ENCODE measurements around the gene CFAP251. TPM values are rescaled to one million over a fixed set of nuclear protein-coding genes. Genes with fewer than 3 reads are reported as not detected.

CFAP251 gene
- total RNA-seq, 2 experiments from 2014 or later = 2.0 to 2.9 TPM

GRCh38 chr12:122013791-122014590 is 95.6 kb downstream of the CFAP251 start:
- ChIA-PET POLR2A (interaction anchor here (0.7 to 0.8 kb wide), 2 partner anchors 22 to 438 kb away, joined by 4 read pairs; no protein-coding TSS in a partner anchor), CTCF (interaction anchor here (1.0 to 1.4 kb wide), 3 partner anchors 18 to 153 kb away, joined by 3 read pairs; no protein-coding TSS in a partner anchor)
- Mint-ChIP-seq H3K4me3 (no peak overlapping the region), H3K4me1 (ENCODE audit: low read depth) (no peaks in the 10 kb centered on the region), H3K27ac (no peak overlapping the region), H3K9me3 (peaks cover 2% of the 10 kb centered on the region), H3K36me3 (ENCODE audit: low read depth) (no peaks in the 10 kb centered on the region), H3K27me3 (no peaks in the 10 kb centered on the region)
- DNase-seq (peak; percentile 31), ATAC-seq (peak; percentile 47)
- no peak for TF ChIP-seq CTCF (IDR thresholded peaks at IDR 0.05)
- intact Hi-C loops (cut with micrococcal nuclease) = no loop called here

- Mint-ChIP-seq H3K27ac (no peak overlapping the region), H3K9me3 (peaks cover 2% of the 10 kb centered on the region), H3K4me3 (no peak overlapping the region), H3K4me1 (ENCODE audit: low read depth) (no peaks in the 10 kb centered on the region), H3K27me3 (peaks cover 2% of the 10 kb centered on the region), H3K36me3 (ENCODE audit: low read depth) (no peaks in the 10 kb centered on the region)
- TF ChIP-seq CTCF (IDR thresholded peaks at IDR 0.05) = no peak
- DNase-seq = no peak
- POLR2A ChIA-PET = interaction anchor here (0.7 kb wide), 1 partner anchor 439 kb away, joined by 4 read pairs; no protein-coding TSS in a partner anchor
- CTCF ChIA-PET = interaction anchor here (1.4 kb wide), 1 partner anchor 17 kb away, joined by 3 read pairs; no protein-coding TSS in a partner anchor
- intact Hi-C loops (cut with micrococcal nuclease) = no loop called here
- no peak for ATAC-seq
Measured at GRCh38 chr12:122014781-122015180, 96.4 kb downstream of the CFAP251 start.

DNA sequence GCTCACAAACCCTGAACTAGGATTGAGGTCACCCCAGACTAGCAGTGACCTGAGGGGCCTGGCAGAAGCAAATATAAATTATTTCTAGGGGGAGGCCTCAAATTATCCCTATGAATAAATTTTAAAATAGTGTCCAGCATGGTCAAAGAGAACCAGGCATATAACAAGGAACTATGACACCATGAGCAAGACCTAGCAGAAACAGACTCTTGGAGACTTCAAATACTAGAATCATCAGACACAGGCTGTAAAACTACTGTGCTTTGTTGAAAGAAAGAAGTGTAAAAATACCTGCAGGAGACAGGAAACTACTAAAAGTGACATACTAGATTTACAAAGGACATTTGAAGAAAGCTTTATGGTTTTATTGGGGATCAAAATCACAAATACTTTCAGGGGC is 100.1 kb downstream of the CFAP251 start:
- H3K4me3 Mint-ChIP-seq = no peak overlapping the region
- TF ChIP-seq CTCF (IDR thresholded peaks at IDR 0.05) = no peak
- H3K27me3 Mint-ChIP-seq = peaks cover 13% of the 10 kb centered on the region
- intact Hi-C loops (cut with micrococcal nuclease) = no loop called here
- CTCF ChIA-PET = interaction anchor here (0.9 kb wide), 1 partner anchor 224 kb away, joined by 3 read pairs; no protein-coding TSS in a partner anchor
- peaks cover 2% of the 10 kb centered on the region for H3K9me3 Mint-ChIP-seq
- no peak for DNase-seq
- H3K36me3 Mint-ChIP-seq (ENCODE audit: low read depth) = peaks cover 2% of the 10 kb centered on the region
- POLR2A ChIA-PET = interaction anchor here (0.6 kb wide), 1 partner anchor 712 kb away, joined by 3 read pairs; the partner anchor contains the start of gene HCAR1
- no peak for ATAC-seq
- no peak overlapping the region for H3K27ac Mint-ChIP-seq
- peaks cover 10% of the 10 kb centered on the region for H3K4me1 Mint-ChIP-seq (ENCODE audit: low read depth)

DNA sequence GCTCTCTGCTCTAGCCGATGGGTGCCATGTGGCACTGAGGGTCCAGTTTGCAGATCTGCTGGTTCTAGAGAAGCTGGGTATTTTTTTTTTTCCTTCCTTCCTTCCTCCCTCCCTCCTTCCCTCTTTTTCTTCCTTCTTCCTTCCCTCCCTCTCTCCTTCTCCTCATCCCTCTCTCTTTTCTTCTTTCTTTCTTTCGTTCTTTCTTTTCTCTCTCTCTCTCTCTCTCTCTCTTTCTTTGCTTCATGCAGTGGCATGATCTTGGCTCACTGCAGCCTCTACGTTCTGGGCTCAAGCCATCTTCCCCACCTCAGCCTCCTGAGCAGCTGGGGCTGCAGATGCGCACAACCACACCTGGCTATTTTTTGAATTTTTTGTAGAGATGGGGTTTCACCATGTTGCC is 100.5 kb downstream of the CFAP251 start:
- DNase-seq (no peak), ATAC-seq (no peak)
- Mint-ChIP-seq H3K9me3 (peaks cover 2% of the 10 kb centered on the region), H3K4me3 (no peak overlapping the region), H3K36me3 (ENCODE audit: low read depth) (peaks cover 2% of the 10 kb centered on the region), H3K4me1 (ENCODE audit: low read depth) (peaks cover 11% of the 10 kb centered on the region), H3K27ac (no peak overlapping the region), H3K27me3 (peaks cover 13% of the 10 kb centered on the region)
- intact Hi-C loops (cut with micrococcal nuclease) = no loop called here
- CTCF ChIA-PET = interaction anchor here (0.9 kb wide), 1 partner anchor 225 kb away, joined by 3 read pairs; no protein-coding TSS in a partner anchor
- POLR2A ChIA-PET = interaction anchor here (0.6 kb wide), 1 partner anchor 712 kb away, joined by 3 read pairs; the partner anchor contains the start of gene HCAR1
- no peak for TF ChIP-seq CTCF (IDR thresholded peaks at IDR 0.05)

GRCh38 chr12:122020795-122021192 is 102.4 kb downstream of the CFAP251 start:
- Mint-ChIP-seq H3K4me1 (ENCODE audit: low read depth) (peaks cover 11% of the 10 kb centered on the region), H3K27ac (peak overlapping the region; percentile 71), H3K36me3 (ENCODE audit: low read depth) (peaks cover 2% of the 10 kb centered on the region), H3K27me3 (peaks cover 13% of the 10 kb centered on the region), H3K9me3 (peaks cover 2% of the 10 kb centered on the region), H3K4me3 (peak overlapping the region; percentile 81)
- ChIA-PET POLR2A (interaction anchor here (0.9 to 1.4 kb wide), 5 partner anchors 9 to 42 kb away, joined by 3 to 5 read pairs (median 4); no protein-coding TSS in a partner anchor), CTCF (interaction anchor here (0.7 to 1.8 kb wide), 7 partner anchors 11 to 227 kb away, joined by 3 to 8 read pairs (median 3); partner anchors contain the start of genes CFAP251, PSMD9 and RHOF)
- no peak for TF ChIP-seq CTCF (IDR thresholded peaks at IDR 0.05)
- ATAC-seq (no peak), DNase-seq (no peak)
- intact Hi-C loops (cut with micrococcal nuclease) = no loop called here

Data from activated CD8-positive, alpha-beta T cell treated with anti-CD3 and anti-CD28 coated beads for 36 hours (primary cell).